H9 (cell line): Measurements from ENCODE around the gene GALNT12. TPM values are rescaled to one million over a fixed set of nuclear protein-coding genes. Genes with fewer than 3 reads are reported as not detected.

Source experiments
- DNase-seq: peaks from one replicate; pipeline ENCODE4 v3.0.0-alpha.2; 2017
- H2AFZ ChIP-seq: one replicate; pipeline ENCODE4 v1.6.1; 2013; ENCODE audit warnings: mild to moderate bottlenecking, low read length, control low read depth, moderate library complexity
- H2AK5ac ChIP-seq: 2 replicates; pipeline ENCODE4 v1.6.1; 2013; ENCODE audit warnings: low read length, control low read depth, mixed read lengths; ENCODE audit not compliant: insufficient read length
- H2BK120ac ChIP-seq: one replicate; pipeline ENCODE4 v1.6.1; 2013; ENCODE audit warnings: low read depth, mild to moderate bottlenecking, low read length, control low read depth, inconsistent platforms; ENCODE audit not compliant: poor library complexity, severe bottlenecking
- H2BK12ac ChIP-seq: 2 replicates; pipeline ENCODE4 v1.6.1; 2013; ENCODE audit warnings: low read length, control low read depth, mixed read lengths, low read depth; ENCODE audit not compliant: insufficient read length
- H2BK15ac ChIP-seq: 2 replicates; pipeline ENCODE4 v1.6.1; 2013; ENCODE audit warnings: low read depth, low read length, control low read depth
- H2BK20ac ChIP-seq: one replicate; pipeline ENCODE4 v1.6.1; 2013; ENCODE audit warnings: low read depth, mild to moderate bottlenecking, low read length, control low read depth, inconsistent platforms; ENCODE audit not compliant: poor library complexity, severe bottlenecking
- H2BK5ac ChIP-seq: 2 replicates; pipeline ENCODE4 v1.6.1; 2013; ENCODE audit warnings: low read length, control low read depth, mixed read lengths; ENCODE audit not compliant: insufficient read length
- H3K14ac ChIP-seq: 2 replicates; pipeline ENCODE4 v1.6.1; 2013; ENCODE audit warnings: low read length, control low read depth; ENCODE audit not compliant: insufficient read depth
- H3K18ac ChIP-seq: 2 replicates; pipeline ENCODE4 v1.6.1; 2013; ENCODE audit warnings: low read depth, mild to moderate bottlenecking, mixed read lengths, low read length, control low read depth; ENCODE audit not compliant: insufficient read length
- H3K23ac ChIP-seq: 2 replicates; pipeline ENCODE4 v1.6.1; 2013; ENCODE audit warnings: low read length, control low read depth, mixed read lengths, low read depth; ENCODE audit not compliant: insufficient read length
- H3K23me2 ChIP-seq: 2 replicates; pipeline ENCODE4 v1.6.1; 2013; ENCODE audit warnings: low read depth, mild to moderate bottlenecking, mixed read lengths, low read length, control low read depth; ENCODE audit not compliant: insufficient read length, poor library complexity, severe bottlenecking
- H3K27ac ChIP-seq: 2 replicates; pipeline ENCODE4 v1.5.1; 2013; ENCODE audit warnings: low read length, control low read depth, mixed read lengths, low read depth; ENCODE audit not compliant: insufficient read length
- H3K27me3 ChIP-seq: 2 replicates; pipeline ENCODE4 v1.6.1; 2013; ENCODE audit warnings: low read length, control low read depth, inconsistent platforms; ENCODE audit not compliant: insufficient read depth
- H3K4ac ChIP-seq: 2 replicates; pipeline ENCODE4 v1.6.1; 2013; ENCODE audit warnings: low read depth, mild to moderate bottlenecking, control low read depth, inconsistent platforms, low read length, moderate library complexity
- H3K4me1 ChIP-seq: 2 replicates; pipeline ENCODE4 v1.6.1; 2013; ENCODE audit warnings: low read length, control low read depth, inconsistent platforms; ENCODE audit not compliant: insufficient read depth
- H3K4me2 ChIP-seq: 2 replicates; pipeline ENCODE4 v1.6.1; 2013; ENCODE audit warnings: low read length, control low read depth, mixed read lengths; ENCODE audit not compliant: insufficient read length, insufficient read depth
- H3K56ac ChIP-seq: 2 replicates; pipeline ENCODE4 v1.6.1; 2013; ENCODE audit warnings: low read depth, mild to moderate bottlenecking, mixed read lengths, low read length, control low read depth; ENCODE audit not compliant: insufficient read length
- H3K79me1 ChIP-seq: 2 replicates; pipeline ENCODE4 v1.6.1; 2013; ENCODE audit warnings: low read depth, mild to moderate bottlenecking, moderate library complexity, low read length, control low read depth, inconsistent platforms; ENCODE audit not compliant: insufficient read depth, poor library complexity, severe bottlenecking
- H3K79me2 ChIP-seq: 2 replicates; pipeline ENCODE4 v1.6.1; 2013; ENCODE audit warnings: low read length, control low read depth, inconsistent platforms; ENCODE audit not compliant: insufficient read depth
- H3K9ac ChIP-seq: 2 replicates; pipeline ENCODE4 v1.6.1; 2013; ENCODE audit warnings: low read length, control low read depth, mixed read lengths; ENCODE audit not compliant: insufficient read length; ENCODE audit errors: extremely low read depth
- H3K9me3 ChIP-seq: one replicate; pipeline ENCODE4 v1.6.1; 2013; ENCODE audit warnings: low read depth, low read length, inconsistent platforms; ENCODE audit not compliant: control insufficient read depth
- H3T11ph ChIP-seq: one replicate; pipeline ENCODE4 v1.6.1; 2013; ENCODE audit warnings: mild to moderate bottlenecking, low read length, control low read depth, inconsistent platforms
- H4K20me1 ChIP-seq: one replicate; pipeline ENCODE4 v1.6.1; 2013; ENCODE audit not compliant: control insufficient read depth, insufficient read length, insufficient read depth
- H4K5ac ChIP-seq: 2 replicates; pipeline ENCODE4 v1.6.1; 2013; ENCODE audit warnings: low read depth, mild to moderate bottlenecking, mixed read lengths, low read length, control low read depth; ENCODE audit not compliant: insufficient read length
- H4K8ac ChIP-seq: replicated peaks from 2 replicates; pipeline ENCODE4 v1.6.1; 2013; ENCODE audit warnings: low read length, control low read depth, mixed read lengths, low read depth; ENCODE audit not compliant: insufficient read length
- H4K91ac ChIP-seq: 2 replicates; pipeline ENCODE4 v1.6.1; 2013; ENCODE audit warnings: low read depth, mild to moderate bottlenecking, moderate library complexity, mixed read lengths, low read length, control low read depth; ENCODE audit not compliant: insufficient read length
- H3K27ac Mint-ChIP-seq, 3 experiments: 2 replicates in 2 of 3; 3 replicates in 1 of 3; pipeline ENCODE4 v1.8.0; 2020 to 2021; ENCODE audit warnings: mixed read lengths in 3 of 3, mild to moderate bottlenecking in 1 of 3, moderate library complexity in 1 of 3
- H3K27me3 Mint-ChIP-seq: 2 replicates; pipeline ENCODE4 v1.8.0; 2021; ENCODE audit warnings: low read depth, mild to moderate bottlenecking, moderate library complexity, mixed read lengths
- H3K36me3 Mint-ChIP-seq, 3 experiments: 2 replicates in 2 of 3; 3 replicates in 1 of 3; pipeline ENCODE4 v1.8.0; 2020 to 2021; ENCODE audit warnings: low read depth in 3 of 3, mixed read lengths in 3 of 3; ENCODE audit not compliant: insufficient read depth in 1 of 3
- H3K4me1 Mint-ChIP-seq, 2 experiments: 2 replicates each; pipeline ENCODE4 v1.8.0; 2020; ENCODE audit warnings: mixed read lengths in 2 of 2
- H3K4me3 Mint-ChIP-seq, 2 experiments: 2 replicates in 1 of 2; 3 replicates in 1 of 2; pipeline ENCODE4 v1.8.0; 2020 to 2021; ENCODE audit warnings: mild to moderate bottlenecking in 2 of 2, mixed read lengths in 2 of 2, moderate library complexity in 1 of 2
- H3K9me3 Mint-ChIP-seq, 2 experiments: 2 replicates in 1 of 2; 3 replicates in 1 of 2; pipeline ENCODE4 v1.8.0; 2020; ENCODE audit warnings: mild to moderate bottlenecking in 2 of 2, mixed read lengths in 2 of 2, moderate library complexity in 1 of 2
- WGBS: extraction: QIAGEN DNeasy Blood & Tissue Kit; methylation state at CpG from one replicate; pipeline ENCODE4 v1.1.7; 2013; ENCODE audit warnings: missing lambda C conversion rate, low lambda C conversion rate, mixed read lengths; ENCODE audit not compliant: insufficient read length; ENCODE audit errors: extremely low coverage; 5-methylcytosine and 5-hydroxymethylcytosine counted together
- total RNA-seq: library from RNA; stranded (reverse); gene quantifications from 2 replicates; pipeline ENCODE4 v1.2.1, GENCODE V29; 2021
- TF ChIP-seq, protein P1 (sequence below): fragments of 200-600 bp; sonication (generic); conservative IDR thresholded peaks from 3 replicates; pipeline ENCODE4 v1.8.0; 2021; ENCODE audit warnings: antibody characterized with exemption, mild to moderate bottlenecking

GALNT12 gene
- total RNA-seq, 1 experiment from 2014 or later, result 18.0 TPM

DNA sequence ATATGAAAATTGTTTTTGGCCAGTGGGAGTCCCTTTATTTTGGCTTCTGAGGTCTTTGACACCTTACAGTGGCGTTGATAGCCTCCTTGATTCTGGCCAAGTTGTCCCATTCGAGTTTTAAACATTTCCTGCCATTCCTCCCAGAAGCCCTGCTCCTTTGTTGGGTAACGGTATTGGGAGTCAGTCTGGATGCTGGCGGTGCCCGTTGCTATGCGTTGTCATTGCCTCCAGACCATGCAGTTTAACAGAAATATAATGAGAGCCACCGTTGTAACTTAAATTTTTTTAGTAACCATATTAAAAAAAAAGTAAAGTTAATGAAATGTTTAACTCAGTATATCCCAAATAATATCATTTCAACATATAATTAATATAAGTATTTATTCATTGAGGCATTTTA, 35.0 kb downstream of the GALNT12 start:
- Mint-ChIP-seq H3K27me3 (no peaks in the 10 kb centered on the region), H3K9me3 (no peaks in the 10 kb centered on the region), H3K27ac (no peak overlapping the region), H3K4me3 (no peak overlapping the region), H3K4me1 (peaks cover 5 to 6% of the 10 kb centered on the region in 2 experiments), H3K36me3 (peaks cover 2 to 36% (median 13%) of the 10 kb centered on the region in 3 experiments; a peak in 6 of 7 replicates)
- no peak for DNase-seq
- H3K18ac ChIP-seq, result no peak overlapping the region
- no peak overlapping the region for H2BK20ac ChIP-seq
- no peak overlapping the region for H2BK12ac ChIP-seq
- H3K56ac ChIP-seq, result no peak overlapping the region
- no peak overlapping the region for H2AK5ac ChIP-seq
- no peak overlapping the region for H3K23ac ChIP-seq
- no peak overlapping the region for H4K5ac ChIP-seq
- no peak overlapping the region for H3K27ac ChIP-seq
- H3K14ac ChIP-seq, result no peak overlapping the region
- no peak overlapping the region for H2BK5ac ChIP-seq
- WGBS, result no CpG with 5 or more reads among the region's 7 CpGs
- no peak overlapping the region for H3K9ac ChIP-seq
- no peak overlapping the region for H2BK15ac ChIP-seq
- no peak overlapping the region for H4K8ac ChIP-seq
- no peak overlapping the region for H3K4ac ChIP-seq
- H3K4me1 ChIP-seq, result no peaks in the 10 kb centered on the region
- H3K79me2 ChIP-seq, result no peaks in the 10 kb centered on the region
- no peaks in the 10 kb centered on the region for H3K27me3 ChIP-seq
- no peak overlapping the region for H3T11ph ChIP-seq
- no peaks in the 10 kb centered on the region for H3K9me3 ChIP-seq
- TF ChIP-seq, protein P1, sequence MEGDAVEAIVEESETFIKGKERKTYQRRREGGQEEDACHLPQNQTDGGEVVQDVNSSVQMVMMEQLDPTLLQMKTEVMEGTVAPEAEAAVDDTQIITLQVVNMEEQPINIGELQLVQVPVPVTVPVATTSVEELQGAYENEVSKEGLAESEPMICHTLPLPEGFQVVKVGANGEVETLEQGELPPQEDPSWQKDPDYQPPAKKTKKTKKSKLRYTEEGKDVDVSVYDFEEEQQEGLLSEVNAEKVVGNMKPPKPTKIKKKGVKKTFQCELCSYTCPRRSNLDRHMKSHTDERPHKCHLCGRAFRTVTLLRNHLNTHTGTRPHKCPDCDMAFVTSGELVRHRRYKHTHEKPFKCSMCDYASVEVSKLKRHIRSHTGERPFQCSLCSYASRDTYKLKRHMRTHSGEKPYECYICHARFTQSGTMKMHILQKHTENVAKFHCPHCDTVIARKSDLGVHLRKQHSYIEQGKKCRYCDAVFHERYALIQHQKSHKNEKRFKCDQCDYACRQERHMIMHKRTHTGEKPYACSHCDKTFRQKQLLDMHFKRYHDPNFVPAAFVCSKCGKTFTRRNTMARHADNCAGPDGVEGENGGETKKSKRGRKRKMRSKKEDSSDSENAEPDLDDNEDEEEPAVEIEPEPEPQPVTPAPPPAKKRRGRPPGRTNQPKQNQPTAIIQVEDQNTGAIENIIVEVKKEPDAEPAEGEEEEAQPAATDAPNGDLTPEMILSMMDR, result no peak
- H4K20me1 ChIP-seq, result no peaks in the 10 kb centered on the region
- no peaks in the 10 kb centered on the region for H3K23me2 ChIP-seq
- H3K4me2 ChIP-seq, result no peak overlapping the region
- no peak overlapping the region for H2BK120ac ChIP-seq
- H2AFZ ChIP-seq, result no peak overlapping the region
- H3K79me1 ChIP-seq, result no peaks in the 10 kb centered on the region
- H4K91ac ChIP-seq, result no peak overlapping the region
